HG02885 (cell line): ENCODE measurements around the gene CST7.

Experiments
- ATAC-seq: cut with Tn5 transposase; IDR thresholded peaks from one replicate; pipeline ENCODE4 v1.9.1; 2021; ENCODE audit warnings: mild to moderate bottlenecking; ENCODE audit not compliant: unreplicated experiment, poor library complexity

CST7 gene

GRCh38 chr20:24962182-24962492 is 13.1 kb downstream of the CST7 start:
- ATAC-seq, result no peak

GRCh38 chr20:24962510-24962909 is 13.4 kb downstream of the CST7 start:
- ATAC-seq, result no peak

- ATAC-seq, result no peak
Measured at GRCh38 chr20:24963672-24964505, 14.8 kb downstream of the CST7 start.

GRCh38 chr20:24964506-24964840 is 15.4 kb downstream of the CST7 start:
- no peak for ATAC-seq

- ATAC-seq, result no peak
Measured at GRCh38 chr20:24965065-24965919, 16.2 kb downstream of the CST7 start.

- ATAC-seq, result no peak
Measured at GRCh38 chr20:24966317-24967012, 17.4 kb downstream of the CST7 start.

- no peak for ATAC-seq
Measured at GRCh38 chr20:24968278-24968800, 19.3 kb downstream of the CST7 start.

GRCh38 chr20:24969186-24970029 is 20.3 kb downstream of the CST7 start:
- ATAC-seq, result no peak

GRCh38 chr20:24970030-24970553 is 21.0 kb downstream of the CST7 start:
- no peak for ATAC-seq

GRCh38 chr20:24970754-24971153 is 21.7 kb downstream of the CST7 start:
- no peak for ATAC-seq

- no peak for ATAC-seq
Measured at GRCh38 chr20:24971376-24972101, 22.5 kb downstream of the CST7 start.

- no peak for ATAC-seq
Measured at GRCh38 chr20:24972341-24972740, 23.3 kb downstream of the CST7 start.

- ATAC-seq, result no peak
Measured at GRCh38 chr20:24977336-24977735, 28.3 kb downstream of the CST7 start.

GRCh38 chr20:24977797-24978196 is 28.7 kb downstream of the CST7 start:
- ATAC-seq, result no peak

- no peak for ATAC-seq
Measured at GRCh38 chr20:24978513-24978912, 29.4 kb downstream of the CST7 start.

- no peak for ATAC-seq
Measured at GRCh38 chr20:24979036-24979960, 30.2 kb downstream of the CST7 start.

- no peak for ATAC-seq
Measured at GRCh38 chr20:24980291-24981053, 31.4 kb downstream of the CST7 start.
